Fibroblast of lung (primary cell): ENCODE measurements around the gene ATP2B2. TPM values are rescaled to one million over a fixed set of nuclear protein-coding genes. Genes with fewer than 3 reads are reported as not detected.

Source experiments
- DNase-seq, 2 donors: peaks; one replicate each; pipeline versions ENCODE4 v3.0.0 to v3.0.0-alpha.2; 2010; ENCODE audit warnings: low read depth in 2 of 2
- H2AFZ ChIP-seq: 2 replicates; pipeline ENCODE4 v1.5.1; 2012; ENCODE audit warnings: low read length, control low read depth, inconsistent platforms
- H3K27ac ChIP-seq: 2 replicates; pipeline ENCODE4 v1.5.1; 2011; ENCODE audit warnings: low read length, control low read depth; ENCODE audit not compliant: insufficient read depth
- H3K27me3 ChIP-seq: 2 replicates; pipeline ENCODE4 v1.5.1; 2011; ENCODE audit warnings: mild to moderate bottlenecking, low read length; ENCODE audit not compliant: control insufficient read depth, insufficient read depth
- H3K36me3 ChIP-seq: 2 replicates; pipeline ENCODE4 v1.5.1; 2011; ENCODE audit warnings: low read length; ENCODE audit not compliant: control insufficient read depth, insufficient read depth
- H3K4me1 ChIP-seq: 2 replicates; pipeline ENCODE4 v1.5.1; 2011; ENCODE audit warnings: low read length; ENCODE audit not compliant: control insufficient read depth, insufficient read depth; ENCODE audit errors: extremely low read depth
- H3K4me2 ChIP-seq: 2 replicates; pipeline ENCODE4 v1.5.1; 2011; ENCODE audit warnings: low read length, control low read depth; ENCODE audit not compliant: insufficient read depth; ENCODE audit errors: extremely low read depth
- H3K4me3 ChIP-seq, 4 experiments: fragments of 200-600 bp in 1 of 4; sonication (generic) in 1 of 4; replicated peaks in 1 of 4; 2 replicates each; pipeline ENCODE4 v1.5.1; 2011 to 2016; ENCODE audit warnings: low read length in 4 of 4, low read depth in 3 of 4, mild to moderate bottlenecking in 3 of 4, control low read depth in 2 of 4, inconsistent platforms in 1 of 4, mixed read lengths in 1 of 4; ENCODE audit not compliant: insufficient read depth in 1 of 4; ENCODE audit errors: control extremely low read depth in 1 of 4
- H3K79me2 ChIP-seq: 2 replicates; pipeline ENCODE4 v1.5.1; 2012; ENCODE audit warnings: mild to moderate bottlenecking, low read length, inconsistent platforms; ENCODE audit not compliant: control insufficient read depth, insufficient read depth
- H3K9ac ChIP-seq: 2 replicates; pipeline ENCODE4 v1.5.1; 2011; ENCODE audit warnings: mild to moderate bottlenecking, low read length, control low read depth; ENCODE audit not compliant: insufficient read depth
- H3K9me3 ChIP-seq: 2 replicates; pipeline ENCODE4 v1.5.1; 2012; ENCODE audit warnings: low read depth, low read length; ENCODE audit not compliant: control insufficient read depth, insufficient read depth
- H4K20me1 ChIP-seq: 2 replicates; pipeline ENCODE4 v1.5.1; 2011; ENCODE audit warnings: low read length; ENCODE audit not compliant: control insufficient read depth, insufficient read depth; ENCODE audit errors: extremely low read depth
- EZH2 ChIP-seq: IDR thresholded peaks from 2 replicates; pipeline ENCODE4 v1.5.1; 2012; ENCODE audit warnings: low read length, control low read depth, mild to moderate bottlenecking; ENCODE audit errors: missing control alignments
- polyA plus RNA-seq, 2 donors: library from polyadenylated mRNA; depleted of rRNA in 1 of 2; stranded (reverse) in 1 of 2; unstranded in 1 of 2; fragments of >200 nt; gene quantifications; 2 replicates each; pipeline ENCODE4 v1.2.1, GENCODE V29; 2011 to 2012; ENCODE audit warnings: missing spikeins in 1 of 2
- total RNA-seq: library from RNA; depleted of rRNA; stranded (reverse); fragments of >200 nt; gene quantifications from 2 replicates; pipeline ENCODE4 v1.2.1, GENCODE V29; 2014
- TF ChIP-seq, protein P1 (sequence below), 2 donors: IDR thresholded peaks in 1 of 2; conservative IDR thresholded peaks in 1 of 2; 1 replicate in 1 of 2; 2 replicates in 1 of 2; pipeline ENCODE4 v1.5.1; 2011 to 2012; ENCODE audit warnings: low read length in 2 of 2, control low read depth in 1 of 2, inconsistent platforms in 1 of 2, low read depth in 1 of 2, mild to moderate bottlenecking in 1 of 2

Gene ATP2B2
- total and polyA plus RNA-seq, 2 donors (not counting 1 experiment from before 2014, with no cell fraction given) = not detected

DNA sequence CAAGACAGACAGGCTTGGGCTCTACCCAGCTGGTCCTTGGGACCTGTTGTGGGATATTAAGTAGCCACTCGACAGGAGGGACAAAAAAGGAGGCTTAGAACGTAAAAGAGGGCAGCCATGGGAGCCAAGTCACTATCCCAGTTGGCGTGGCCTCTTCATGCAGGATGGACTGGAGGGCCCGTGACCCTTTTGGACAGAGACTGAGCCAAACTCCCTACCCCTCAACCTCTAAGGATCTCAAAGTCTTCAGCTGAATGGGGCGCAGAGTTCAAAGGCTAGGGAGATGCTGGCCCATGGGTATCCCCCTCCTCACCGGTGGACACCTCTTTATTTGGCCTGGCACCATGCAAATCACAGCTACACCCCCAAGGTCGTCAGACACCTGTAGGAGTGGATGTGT lies 126.6 kb downstream of the ATP2B2 start:
- no peaks in the 10 kb centered on the region for H4K20me1 ChIP-seq
- no peak overlapping the region for H3K27ac ChIP-seq
- no peaks in the 10 kb centered on the region for H3K4me1 ChIP-seq
- H3K79me2 ChIP-seq = no peaks in the 10 kb centered on the region
- no peaks in the 10 kb centered on the region for H3K9me3 ChIP-seq
- TF ChIP-seq, protein P1, sequence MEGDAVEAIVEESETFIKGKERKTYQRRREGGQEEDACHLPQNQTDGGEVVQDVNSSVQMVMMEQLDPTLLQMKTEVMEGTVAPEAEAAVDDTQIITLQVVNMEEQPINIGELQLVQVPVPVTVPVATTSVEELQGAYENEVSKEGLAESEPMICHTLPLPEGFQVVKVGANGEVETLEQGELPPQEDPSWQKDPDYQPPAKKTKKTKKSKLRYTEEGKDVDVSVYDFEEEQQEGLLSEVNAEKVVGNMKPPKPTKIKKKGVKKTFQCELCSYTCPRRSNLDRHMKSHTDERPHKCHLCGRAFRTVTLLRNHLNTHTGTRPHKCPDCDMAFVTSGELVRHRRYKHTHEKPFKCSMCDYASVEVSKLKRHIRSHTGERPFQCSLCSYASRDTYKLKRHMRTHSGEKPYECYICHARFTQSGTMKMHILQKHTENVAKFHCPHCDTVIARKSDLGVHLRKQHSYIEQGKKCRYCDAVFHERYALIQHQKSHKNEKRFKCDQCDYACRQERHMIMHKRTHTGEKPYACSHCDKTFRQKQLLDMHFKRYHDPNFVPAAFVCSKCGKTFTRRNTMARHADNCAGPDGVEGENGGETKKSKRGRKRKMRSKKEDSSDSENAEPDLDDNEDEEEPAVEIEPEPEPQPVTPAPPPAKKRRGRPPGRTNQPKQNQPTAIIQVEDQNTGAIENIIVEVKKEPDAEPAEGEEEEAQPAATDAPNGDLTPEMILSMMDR (conservative IDR thresholded peaks at IDR 0.05 in 1 of 2, IDR thresholded peaks at IDR 0.05 in 1 of 2; ENCODE audit: low read depth in 1 of 2, low read length in 2 of 2) = no peak
- no peak for TF ChIP-seq EZH2
- no peak overlapping the region for H2AFZ ChIP-seq
- peaks cover 12% of the 10 kb centered on the region for H3K27me3 ChIP-seq
- DNase-seq = no peak
- H3K4me3 ChIP-seq = no peak overlapping the region
- no peak overlapping the region for H3K9ac ChIP-seq
- no peak overlapping the region for H3K4me2 ChIP-seq
- no peaks in the 10 kb centered on the region for H3K36me3 ChIP-seq

DNA sequence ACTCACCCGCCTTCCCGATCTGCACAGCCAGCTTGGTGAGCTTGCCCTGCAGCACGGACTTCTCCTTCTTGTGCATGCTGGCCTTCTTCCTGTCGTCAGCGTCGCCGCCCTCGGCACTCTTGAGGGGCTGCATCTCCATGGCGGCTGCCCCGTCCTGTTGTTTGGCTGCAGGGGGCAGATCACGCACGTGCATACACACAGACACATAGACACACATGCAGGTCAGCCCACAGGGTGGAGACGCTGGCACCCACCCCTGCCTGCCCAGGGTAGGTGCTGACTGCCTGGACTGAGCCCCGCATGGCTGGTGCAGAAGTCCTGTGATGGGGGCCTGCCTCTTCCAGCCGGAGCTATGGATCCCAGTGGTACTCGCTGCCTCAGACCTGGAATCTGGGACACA lies 127.1 kb downstream of the ATP2B2 start:
- no peak overlapping the region for H3K4me3 ChIP-seq
- peaks cover 12% of the 10 kb centered on the region for H3K27me3 ChIP-seq
- DNase-seq = no peak
- no peaks in the 10 kb centered on the region for H3K36me3 ChIP-seq
- H2AFZ ChIP-seq = no peak overlapping the region
- no peaks in the 10 kb centered on the region for H3K79me2 ChIP-seq
- H3K9ac ChIP-seq = no peak overlapping the region
- no peaks in the 10 kb centered on the region for H3K4me1 ChIP-seq
- no peak for TF ChIP-seq EZH2
- TF ChIP-seq, protein P1 (conservative IDR thresholded peaks at IDR 0.05 in 1 of 2, IDR thresholded peaks at IDR 0.05 in 1 of 2; ENCODE audit: low read depth in 1 of 2, low read length in 2 of 2) = no peak
- no peaks in the 10 kb centered on the region for H4K20me1 ChIP-seq
- H3K27ac ChIP-seq = no peak overlapping the region
- no peaks in the 10 kb centered on the region for H3K9me3 ChIP-seq
- no peak overlapping the region for H3K4me2 ChIP-seq

DNA sequence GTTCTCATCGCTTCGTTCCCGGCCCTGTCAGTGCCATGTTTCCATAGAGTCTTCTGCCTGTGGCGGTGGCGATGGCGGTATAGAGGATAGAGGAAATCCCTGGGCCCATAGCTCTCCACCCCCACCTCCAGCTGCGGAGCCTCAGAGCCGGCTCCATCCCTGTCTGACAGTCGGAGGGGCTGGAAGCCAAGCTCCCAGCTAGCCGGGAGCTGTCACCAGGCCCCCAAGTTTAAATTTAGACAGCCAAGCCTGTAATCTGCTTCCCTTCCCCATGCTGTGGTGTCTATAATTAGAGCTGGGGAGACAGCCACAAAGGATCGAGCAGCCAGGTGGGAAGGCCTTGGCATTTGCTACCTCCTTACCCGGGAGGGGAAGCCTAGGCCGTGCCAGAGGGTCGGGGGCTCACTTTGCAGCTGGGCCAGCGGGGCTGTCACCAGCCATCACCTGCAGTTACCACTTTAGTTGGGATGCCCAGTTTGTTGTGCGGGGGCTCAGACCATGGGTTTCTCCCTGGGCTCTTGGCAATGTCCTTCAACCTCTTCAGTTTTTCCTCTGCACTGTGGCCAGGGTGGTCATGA lies 128.1 kb downstream of the ATP2B2 start:
- peak in 1 of 2 donors; percentile 31 for DNase-seq
- H3K4me3 ChIP-seq = no peak overlapping the region
- no peak overlapping the region for H3K27ac ChIP-seq
- H3K4me2 ChIP-seq = no peak overlapping the region
- no peak overlapping the region for H3K9ac ChIP-seq
- no peak overlapping the region for H2AFZ ChIP-seq
- H4K20me1 ChIP-seq = no peaks in the 10 kb centered on the region
- H3K27me3 ChIP-seq = peaks cover 12% of the 10 kb centered on the region
- no peaks in the 10 kb centered on the region for H3K4me1 ChIP-seq
- H3K79me2 ChIP-seq = no peaks in the 10 kb centered on the region
- TF ChIP-seq, protein P1 (conservative IDR thresholded peaks at IDR 0.05 in 1 of 2, IDR thresholded peaks at IDR 0.05 in 1 of 2; ENCODE audit: low read depth in 1 of 2, low read length in 2 of 2) = no peak
- no peaks in the 10 kb centered on the region for H3K9me3 ChIP-seq
- no peaks in the 10 kb centered on the region for H3K36me3 ChIP-seq
